ENCODE measurements around the gene FGF1. TPM values are rescaled to one million over a fixed set of nuclear protein-coding genes. Genes with fewer than 3 reads are reported as not detected.

FGF1 gene
- total RNA-seq, 1 donor from 2014 or later = 0.85 TPM

Other genes starting within 250 kb of the FGF1 start
- 49.9 and 51.7 TPM in 2 replicates for gene ARHGAP26, start 84.3 kb upstream of the FGF1 start, total RNA-seq